Suppressor macrophage treated with lipopolysaccharide for 4 hours (primary cell): ENCODE measurements around the gene DNAH1.

Experiments
- DNase-seq: peaks from one replicate; pipeline ENCODE4 v3.0.0-alpha.2; 2020

DNAH1 gene

DNA sequence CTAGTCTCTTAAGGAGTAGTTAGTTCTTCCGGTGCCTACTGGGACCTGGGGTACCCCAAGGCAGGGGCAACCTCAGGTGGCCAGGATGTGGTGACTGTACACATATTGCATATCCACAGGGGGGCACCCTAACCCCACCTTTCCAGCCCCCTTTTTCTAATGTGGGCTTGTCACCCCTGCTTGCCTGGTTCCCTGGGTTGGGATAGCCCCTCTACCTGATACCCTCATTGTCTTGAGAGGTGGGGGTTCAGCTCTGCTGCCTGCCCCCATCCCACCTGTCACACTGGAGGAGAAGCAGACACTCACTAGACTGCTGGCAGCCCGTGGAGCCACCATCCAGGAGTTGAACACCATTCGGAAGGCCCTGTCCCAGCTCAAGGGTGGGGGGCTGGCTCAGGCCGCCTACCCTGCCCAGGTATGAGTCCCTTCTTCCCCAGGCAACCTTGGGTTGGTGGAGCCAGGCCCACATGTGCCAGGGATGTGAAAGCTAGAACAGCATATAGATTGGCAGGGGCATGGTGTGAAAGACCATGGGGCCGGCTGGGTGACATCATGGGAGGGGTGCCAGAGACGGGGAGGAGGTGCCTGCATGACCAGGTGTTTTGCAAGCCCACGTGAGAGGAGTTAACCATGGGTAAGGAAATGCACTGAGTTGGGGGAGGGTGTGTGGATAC is 24.5 kb upstream of the DNAH1 start:
- DNase-seq: peak; percentile 52

DNA sequence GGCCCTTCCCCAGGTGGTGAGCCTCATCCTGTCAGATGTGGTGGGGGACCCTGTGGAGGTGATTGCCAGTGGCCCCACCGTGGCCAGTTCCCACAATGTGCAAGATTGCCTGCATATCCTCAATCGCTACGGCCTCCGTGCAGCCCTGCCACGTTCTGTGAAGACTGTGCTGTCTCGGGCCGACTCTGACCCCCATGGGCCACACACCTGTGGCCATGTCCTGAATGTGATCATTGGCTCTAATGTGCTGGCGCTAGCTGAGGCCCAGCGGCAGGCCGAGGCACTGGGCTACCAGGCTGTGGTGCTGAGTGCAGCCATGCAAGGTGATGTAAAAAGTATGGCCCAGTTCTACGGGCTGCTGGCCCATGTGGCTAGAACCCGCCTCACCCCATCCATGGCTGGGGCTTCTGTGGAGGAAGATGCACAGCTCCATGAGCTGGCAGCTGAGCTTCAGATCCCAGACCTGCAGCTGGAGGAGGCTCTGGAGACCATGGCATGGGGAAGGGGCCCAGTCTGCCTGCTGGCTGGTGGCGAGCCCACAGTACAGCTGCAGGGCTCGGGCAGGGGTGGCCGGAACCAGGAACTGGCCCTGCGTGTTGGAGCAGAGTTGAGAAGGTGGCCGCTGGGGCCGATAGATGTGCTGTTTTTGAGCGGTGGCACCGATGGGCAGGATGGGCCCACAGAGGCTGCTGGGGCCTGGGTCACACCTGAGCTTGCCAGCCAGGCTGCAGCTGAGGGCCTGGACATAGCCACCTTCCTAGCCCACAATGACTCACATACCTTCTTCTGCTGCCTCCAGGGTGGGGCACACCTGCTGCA is 23.7 kb upstream of the DNAH1 start:
- no peak for DNase-seq

DNA sequence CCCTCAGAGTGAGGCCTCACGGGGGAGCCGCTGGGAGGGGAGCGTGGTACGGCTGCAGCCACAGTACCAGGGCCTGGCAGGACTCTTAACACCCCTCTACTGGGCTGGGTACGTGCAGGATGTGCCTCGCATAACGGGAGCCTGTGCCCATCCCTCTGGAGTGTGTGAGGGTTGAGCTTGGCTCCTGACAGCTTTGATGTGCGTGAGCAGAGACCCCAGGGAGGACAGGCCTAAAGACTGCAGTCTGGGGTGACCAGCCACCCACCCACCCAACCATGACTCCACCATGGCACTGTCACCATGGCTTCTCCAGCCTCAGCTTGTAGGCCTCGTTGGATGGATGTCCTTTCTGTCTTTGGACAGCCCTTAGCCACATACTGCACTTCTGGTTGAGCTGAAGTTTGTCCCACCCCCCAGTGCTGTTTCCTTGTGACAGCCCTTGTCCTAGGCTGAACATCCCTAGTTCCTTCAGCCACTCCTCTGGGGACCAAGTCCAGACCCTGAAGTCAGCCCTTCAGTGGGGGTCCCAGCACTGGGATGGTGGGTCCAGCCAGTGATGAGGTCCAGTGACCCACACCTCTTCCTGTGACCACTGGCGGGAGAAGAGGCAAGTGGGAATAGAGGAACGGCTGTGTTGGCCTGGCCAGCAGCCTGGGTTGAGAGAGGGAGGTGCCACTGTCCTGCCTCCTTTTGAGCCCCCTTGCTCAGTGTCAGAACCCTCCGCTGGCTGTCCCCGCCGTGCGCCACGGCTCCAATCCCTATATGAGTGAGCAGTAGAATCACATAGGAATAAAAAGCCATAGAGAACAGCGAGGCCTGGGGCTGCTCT is 22.4 kb upstream of the DNAH1 start:
- no peak for DNase-seq

DNA sequence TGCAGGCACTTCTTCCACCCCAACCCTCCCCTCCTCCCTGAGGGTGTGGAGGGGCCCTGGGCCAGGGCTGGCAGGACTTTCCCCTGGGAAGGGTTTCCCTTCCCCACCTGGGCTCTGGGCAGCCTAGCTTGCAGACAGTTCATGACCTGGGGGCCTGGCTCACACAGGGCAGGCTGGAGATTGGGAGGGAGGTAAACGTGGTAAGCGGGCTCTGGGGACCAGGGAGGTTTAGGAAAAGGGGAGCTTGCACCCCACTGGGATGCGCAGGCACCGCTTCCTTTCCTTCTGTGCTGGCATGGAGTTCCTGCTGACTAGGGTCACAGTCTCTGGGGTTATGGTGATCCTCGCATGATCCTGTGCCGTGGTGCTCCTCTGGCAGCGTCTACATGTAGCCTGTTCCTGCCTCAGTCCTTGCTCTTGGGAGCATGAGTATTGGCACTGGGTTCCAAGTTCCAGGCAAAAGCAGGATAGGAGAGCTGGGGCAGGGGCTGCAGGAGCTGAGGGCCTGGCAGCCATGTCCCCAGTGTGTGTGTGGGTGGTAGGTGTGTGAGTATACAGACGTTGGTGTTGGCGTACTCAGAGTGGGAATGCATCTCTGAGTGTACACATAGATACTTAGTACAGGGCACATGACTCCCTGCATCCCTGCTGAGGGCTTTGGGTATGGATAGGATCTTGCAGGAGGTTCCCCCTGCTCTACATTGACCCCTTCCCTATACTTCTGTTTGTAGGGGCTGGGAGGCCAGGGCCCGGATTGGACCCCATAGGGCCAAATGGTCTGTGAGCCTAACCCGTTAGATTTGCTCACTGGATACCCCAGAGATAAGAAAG is 21.6 kb upstream of the DNAH1 start:
- no peak for DNase-seq

DNA sequence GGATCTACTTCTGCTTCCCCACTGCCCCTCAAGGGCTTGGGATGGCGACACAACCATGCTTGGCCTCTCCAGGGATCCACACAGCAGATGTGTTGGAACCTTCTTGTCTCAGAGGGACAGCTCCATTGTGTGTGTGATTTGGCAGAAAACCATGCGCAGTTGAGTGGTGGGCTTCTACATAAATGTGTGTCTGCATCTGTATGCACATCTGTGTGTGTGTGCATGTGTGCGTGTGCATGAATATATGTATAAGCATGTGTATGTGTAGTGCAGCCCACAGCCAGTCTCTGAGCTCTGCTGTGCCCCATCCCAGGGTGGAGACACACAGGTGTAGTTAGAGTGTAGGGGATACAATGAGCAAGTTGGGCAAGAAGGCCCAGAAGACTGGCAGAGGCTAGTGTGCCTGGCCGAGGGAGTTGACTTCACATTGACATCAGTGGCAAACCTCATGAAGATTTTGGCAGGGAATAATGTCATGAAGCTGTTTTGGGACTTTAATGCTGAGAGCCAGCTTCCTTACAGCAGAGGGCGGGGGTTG is 20.4 kb upstream of the DNAH1 start:
- no peak for DNase-seq

DNA sequence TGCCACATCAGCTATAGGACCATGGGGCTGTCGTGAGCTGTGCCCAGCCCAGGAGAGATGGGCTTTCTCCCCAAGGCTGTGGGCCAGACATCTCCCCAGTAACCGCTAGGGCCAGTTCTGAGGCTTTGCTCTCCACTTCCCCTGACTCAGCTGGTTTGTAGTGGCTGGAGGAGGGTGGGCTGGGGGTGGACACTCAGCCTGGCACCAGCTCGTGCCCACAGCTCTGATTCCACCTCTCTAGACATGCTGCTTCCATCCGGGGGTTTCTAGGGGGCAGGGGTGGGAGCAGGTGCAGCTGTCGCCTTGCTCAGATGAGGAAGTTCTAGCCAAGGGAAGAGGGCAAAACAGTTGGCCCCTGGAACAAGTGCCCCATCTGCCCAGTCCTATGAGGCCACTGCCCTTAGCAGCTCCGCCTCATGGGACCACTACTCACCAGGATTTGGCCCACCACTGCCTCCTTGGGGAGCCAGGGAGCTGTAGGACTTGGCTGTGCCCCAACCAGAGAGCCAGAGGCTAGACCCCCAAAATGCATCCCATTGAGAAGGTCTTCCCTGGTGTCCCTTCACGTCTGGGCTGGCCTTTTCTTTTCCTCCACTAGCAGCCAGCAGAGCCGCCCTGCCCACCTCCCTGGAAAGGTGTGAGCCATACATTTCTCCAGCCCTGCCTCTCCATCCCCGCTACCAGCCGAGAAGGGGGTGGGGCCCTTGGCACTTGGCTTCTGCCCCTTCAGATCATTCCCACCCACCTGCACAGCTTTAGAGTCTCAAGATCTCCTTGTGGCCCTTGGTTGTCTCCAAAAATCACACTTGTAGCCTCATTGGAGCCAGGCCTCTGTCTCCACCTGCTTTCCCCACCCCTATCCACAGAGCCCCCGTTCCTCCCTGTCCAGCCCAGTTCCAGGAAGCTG is 18.6 kb upstream of the DNAH1 start:
- no peak for DNase-seq

DNA sequence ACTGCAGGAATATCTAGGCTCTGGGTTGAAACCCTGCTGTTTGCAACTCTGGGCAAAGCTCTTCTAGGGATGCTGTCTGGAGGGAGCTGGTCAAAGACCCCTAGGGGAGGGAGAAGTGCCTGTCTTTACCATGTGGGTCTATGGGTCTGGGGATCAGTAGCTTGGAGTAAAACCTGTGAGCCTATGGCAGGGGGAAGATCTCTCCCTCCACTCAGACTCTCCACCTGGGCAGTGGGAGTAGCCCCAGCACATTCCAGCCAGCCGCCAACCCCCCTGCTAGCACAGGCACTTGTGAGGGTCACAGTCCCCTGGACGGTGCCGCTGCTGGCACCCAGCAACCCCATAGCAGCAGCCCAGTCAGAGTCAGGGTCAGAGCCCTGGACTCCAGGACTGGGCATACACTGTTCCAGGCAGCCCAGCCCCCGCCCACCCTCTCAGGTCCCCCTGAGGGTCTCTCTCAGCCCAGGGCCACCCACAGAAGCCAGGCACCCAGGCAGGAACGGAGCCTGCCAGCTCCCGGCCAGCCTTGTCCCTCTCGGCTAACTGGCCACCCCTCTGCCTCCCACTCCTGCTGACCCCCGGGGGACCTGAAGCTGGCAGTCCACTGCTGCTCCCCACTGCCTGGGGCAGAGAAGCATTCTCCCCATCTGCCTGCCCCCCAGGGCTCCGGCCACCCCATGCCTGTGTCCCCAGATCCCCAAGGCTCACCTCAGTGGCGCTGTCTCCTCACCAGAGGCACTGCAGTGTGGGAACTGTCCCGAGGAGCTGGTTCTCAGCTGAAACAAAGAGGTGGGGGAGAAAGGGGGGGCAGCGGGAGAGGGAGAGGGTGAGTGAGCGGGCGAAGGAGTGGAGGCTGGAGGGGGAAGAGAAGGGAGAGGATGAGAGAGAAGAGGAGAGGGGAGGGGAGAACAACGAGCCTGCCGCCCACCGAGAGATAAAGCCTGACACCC is 17.7 kb upstream of the DNAH1 start:
- no peak for DNase-seq

DNA sequence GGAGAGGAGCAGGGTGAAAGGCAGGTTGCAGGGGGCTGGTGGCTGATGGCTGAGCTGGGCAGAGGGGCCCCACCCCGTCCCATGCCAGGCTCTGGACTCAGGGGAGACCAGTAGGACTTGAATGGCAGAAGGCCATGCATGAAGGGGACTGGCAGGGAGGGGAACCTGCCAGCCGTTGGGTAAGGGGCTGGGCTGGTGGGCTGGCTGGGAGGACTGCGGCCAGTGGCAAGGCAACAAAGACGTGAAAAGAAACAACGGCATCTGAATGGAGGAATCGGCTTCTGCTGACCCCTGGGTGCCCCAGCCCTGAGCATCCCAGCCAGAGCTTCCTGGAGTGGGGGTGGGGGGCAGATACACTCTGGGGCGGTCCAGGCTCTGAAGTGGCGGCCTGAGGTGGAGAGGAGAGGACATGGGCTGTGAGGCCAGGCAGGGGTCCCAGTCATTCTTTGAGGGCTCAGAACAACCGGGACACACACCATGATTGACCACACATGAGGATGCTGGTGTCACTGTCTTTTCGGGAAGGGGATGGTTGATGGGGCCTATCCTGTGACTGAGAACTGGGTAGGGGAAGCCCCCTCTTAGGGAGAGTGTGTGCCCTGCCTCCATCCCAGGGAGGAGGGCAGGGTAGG is 16.8 kb upstream of the DNAH1 start:
- DNase-seq: peak; percentile 23

DNA sequence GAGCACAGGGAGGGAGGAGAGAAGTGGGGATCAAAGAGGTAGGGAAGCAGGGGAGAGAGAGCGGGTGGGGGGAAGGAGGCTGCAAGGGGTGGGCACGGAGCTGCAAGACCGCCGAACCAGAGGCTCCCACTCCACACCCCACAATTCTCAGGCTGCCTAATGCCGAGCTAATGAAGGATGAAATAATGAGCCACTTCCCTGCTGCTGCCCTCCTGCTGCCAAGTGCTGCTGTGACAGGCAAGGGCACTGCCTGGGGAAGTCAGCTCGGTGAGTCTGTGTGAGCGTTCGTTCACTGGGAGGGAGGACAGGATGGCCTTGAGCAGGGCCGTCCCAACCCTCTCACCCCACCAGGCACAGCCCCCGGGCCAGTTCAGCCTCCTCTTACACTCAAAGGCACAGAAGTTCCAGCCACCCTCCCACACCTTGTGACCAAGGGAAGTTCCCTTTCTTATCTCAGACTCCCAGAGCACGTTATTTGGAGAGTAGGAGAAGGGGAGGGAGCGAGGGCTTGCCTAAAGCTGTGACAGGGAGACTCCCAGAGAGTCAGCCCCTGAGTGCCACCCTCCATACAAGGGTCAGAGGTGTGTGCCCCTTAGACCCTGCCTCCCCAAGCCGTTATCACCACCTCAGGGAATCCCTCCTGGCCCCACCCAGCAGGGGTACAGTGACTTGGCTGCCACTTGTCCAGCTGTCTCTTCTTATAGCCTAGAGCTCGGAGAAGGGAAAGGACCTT is 16.1 kb upstream of the DNAH1 start:
- DNase-seq: peak; percentile 62

DNA sequence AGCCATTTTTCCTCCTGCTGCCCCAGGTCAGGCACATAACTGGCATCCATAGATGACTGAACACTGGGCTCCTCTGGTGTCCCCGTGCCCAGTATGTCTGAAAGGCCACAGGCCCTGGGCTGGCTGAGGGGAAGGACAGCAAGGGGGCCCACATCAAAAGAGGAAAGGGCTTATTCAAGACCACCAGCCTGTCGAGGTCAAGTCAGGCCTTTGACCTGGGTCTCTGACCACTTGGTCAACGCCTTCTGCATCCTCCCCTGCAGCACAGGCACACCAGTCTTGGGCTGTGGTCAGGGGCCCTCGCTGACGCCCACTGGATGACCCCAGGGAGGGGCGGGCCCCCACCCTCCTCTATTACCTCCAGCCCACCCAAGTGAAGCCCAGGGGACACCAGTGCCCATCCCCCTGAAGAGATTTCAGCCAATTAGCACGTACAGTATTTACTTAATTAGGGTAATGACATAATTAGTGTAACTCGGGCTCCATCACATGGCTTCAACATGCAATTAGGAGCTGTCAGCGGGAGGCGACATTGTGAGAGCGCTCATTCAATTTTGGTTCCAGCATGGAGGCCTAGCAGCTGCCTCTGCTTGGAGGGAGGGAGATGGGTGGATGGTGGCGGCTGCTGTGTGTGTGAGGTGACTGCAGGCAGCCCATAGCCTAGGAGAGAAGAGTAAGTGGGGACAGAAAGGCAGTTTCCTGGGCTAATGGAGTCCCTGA is 13.5 kb upstream of the DNAH1 start:
- no peak for DNase-seq

DNA sequence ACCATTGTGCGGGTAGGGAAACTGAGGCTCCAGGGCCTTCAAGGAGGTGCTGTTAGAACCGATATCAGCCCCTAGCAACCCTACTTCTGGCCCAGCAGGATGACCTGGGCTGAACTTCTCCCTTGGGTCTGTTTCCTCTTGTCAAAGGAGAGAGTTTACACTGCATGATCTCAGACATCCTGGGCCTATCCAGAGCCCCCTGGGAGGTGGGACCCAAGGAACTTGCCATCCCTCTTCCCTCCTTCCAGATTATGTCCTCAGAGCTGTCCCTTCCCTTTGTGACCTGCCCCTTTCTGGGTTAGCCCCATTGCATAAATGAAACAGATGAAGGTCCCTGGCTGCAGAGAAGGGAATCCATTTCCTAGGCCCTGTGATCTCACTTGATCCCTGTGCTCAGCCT is 12.3 kb upstream of the DNAH1 start:
- DNase-seq: peak; percentile 45

DNA sequence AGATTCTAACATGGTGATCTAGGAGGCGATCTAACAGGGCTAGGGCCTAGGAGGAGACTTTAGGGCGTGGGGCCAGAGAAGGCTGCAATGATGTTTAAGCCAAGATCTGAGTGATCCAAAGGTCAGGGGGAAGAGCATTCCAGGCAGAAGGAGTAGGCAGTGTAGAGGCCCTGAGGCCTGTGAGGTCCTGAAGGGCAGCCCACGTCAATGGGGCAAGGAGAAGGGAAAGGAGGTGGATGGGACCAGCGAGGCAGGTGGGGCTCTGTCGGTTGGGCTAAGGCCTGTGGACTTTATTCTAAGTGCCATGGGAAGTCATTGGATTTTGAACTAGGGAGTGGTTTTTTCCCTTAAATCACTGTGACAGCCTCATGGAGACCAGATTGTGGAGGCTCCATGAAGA is 10.2 kb upstream of the DNAH1 start:
- no peak for DNase-seq

DNA sequence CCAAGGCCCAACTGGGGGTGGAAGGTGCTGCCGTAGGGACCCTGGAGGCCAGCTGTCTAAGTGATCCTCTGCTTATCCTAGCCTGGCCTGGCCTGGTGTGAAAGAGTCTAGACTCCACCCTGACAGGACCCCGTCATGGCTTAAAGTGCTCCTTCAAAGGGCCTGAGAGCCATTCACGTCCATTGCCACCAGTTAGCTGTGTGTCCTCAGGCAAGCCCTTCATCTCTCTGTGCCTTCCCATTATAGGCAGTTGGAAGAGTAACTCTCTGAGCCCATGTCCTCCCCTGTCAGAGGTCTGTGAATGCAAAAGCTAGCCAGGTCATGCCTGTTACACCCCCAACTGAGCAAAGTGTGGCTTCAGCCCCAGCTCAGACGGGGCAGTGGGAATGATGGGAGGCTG is 9.1 kb upstream of the DNAH1 start:
- DNase-seq: no peak

DNA sequence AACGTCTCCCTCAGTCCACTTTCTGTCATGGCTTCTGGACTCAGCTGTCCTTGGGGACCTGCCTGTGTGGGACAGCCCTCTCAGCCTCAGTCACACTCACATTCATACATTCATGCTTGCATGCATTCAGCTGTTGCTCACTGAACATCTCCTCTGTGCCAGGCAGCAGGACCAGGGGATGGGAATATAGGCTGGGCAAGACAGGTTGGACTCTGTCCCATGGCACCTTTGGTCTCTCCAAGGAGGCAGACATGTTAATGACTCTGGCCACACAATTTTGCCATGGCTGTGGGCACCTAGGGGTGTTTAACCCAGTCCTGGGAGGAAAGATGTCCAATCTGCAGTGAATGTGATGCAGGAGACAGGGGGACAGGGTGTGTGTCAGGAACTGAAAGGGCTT is 7.8 kb upstream of the DNAH1 start:
- no peak for DNase-seq

DNA sequence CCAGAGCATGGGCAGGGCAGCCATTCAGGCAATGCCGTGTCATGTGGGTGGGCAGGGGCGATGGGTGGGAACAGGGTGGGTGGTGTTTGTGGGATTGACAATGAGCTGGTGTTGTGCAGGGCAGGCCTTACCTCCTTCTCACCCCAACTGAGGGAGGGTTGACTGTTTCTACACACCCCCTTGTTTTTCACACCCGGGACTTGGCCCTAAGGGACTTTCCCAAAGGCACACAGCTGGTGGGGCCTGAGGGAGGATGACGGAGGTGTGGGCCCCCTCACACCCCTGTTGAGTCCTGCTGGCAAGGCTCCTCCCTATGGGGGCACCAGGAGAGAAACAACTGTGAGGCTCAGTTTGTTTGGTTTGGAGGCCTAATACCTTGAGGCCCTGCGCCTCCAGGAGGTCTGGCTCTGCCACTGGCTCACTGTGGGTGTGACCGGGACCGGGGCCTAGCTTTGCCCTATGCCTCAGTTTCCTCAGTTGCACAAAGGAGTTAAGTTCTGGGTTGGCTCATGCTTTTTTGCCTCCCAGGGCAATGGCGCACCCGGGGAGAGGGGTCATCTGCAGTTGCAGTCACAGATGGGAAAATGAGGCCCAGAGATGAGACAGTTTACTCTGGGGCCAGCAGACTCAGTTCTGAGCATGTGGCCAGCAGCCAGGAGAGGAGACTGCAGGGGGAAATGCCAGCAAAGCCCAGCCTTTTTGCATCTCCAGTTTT is 5.1 kb upstream of the DNAH1 start:
- DNase-seq: no peak

DNA sequence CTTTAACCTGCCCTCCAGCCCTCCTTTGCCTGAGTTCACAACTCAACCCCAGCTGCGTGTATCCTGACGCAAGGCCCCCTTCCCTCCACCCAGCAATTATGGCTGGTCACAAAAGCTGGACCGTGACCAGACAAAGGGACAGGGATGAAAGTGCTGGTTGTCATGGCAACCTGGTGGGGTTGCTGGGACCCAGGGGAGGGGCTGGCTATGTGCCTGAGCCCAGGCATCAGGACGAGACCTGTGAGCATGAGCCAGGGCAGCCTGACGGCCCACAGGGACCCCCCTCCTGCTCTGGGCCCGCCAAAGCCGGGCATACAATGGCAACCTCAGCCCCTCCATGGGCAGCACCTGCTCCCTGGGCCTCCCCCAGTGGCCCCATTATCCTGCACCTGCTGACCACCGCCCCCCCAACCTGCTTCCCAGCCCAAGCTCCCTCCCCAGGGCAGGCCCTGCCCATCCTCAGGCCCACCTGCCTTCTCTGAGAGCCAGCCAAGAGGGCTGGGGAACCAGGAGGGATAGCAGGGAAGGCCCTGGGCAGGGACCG is 4.5 kb upstream of the DNAH1 start:
- no peak for DNase-seq

DNA sequence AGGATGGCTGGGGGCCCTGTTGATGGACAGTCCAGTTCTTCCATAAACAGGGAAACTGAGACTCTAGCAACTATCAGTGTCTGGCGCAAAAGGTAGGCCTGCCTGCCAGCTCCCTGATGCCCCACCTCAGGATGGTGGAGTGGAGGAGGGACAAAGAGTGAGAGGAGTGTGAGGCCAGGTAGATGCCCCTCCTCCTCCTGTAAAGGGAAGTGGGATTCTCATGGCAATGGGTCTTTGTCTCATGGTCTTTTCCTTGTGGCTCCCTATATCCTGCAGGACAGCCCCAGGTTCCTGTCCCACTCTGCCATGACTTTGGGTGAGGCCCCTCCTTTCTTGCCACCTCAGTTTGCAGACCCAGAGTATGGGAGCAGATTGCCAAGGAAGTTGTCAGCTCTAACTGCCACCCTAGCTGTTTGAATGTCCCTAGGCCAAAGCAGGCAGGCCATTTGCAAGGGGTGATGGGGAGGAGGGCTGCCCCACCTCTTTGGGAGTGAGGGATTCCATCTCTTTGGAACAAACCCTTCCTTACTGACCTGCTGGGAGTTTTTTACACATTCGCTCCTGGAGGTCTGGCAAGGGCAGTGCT is 2.8 kb upstream of the DNAH1 start:
- DNase-seq: no peak
